ENCODE data around the gene ZNF668.
A peak's percentile ranks its signal among the peaks of the same experiment; 100 is the strongest.
"Not testable (repeated sequence)": the region's sequence is repeated elsewhere in the genome, so short reads cannot be mapped to it uniquely, and the experiment has no call there.

The ZNF668 gene

DNA sequence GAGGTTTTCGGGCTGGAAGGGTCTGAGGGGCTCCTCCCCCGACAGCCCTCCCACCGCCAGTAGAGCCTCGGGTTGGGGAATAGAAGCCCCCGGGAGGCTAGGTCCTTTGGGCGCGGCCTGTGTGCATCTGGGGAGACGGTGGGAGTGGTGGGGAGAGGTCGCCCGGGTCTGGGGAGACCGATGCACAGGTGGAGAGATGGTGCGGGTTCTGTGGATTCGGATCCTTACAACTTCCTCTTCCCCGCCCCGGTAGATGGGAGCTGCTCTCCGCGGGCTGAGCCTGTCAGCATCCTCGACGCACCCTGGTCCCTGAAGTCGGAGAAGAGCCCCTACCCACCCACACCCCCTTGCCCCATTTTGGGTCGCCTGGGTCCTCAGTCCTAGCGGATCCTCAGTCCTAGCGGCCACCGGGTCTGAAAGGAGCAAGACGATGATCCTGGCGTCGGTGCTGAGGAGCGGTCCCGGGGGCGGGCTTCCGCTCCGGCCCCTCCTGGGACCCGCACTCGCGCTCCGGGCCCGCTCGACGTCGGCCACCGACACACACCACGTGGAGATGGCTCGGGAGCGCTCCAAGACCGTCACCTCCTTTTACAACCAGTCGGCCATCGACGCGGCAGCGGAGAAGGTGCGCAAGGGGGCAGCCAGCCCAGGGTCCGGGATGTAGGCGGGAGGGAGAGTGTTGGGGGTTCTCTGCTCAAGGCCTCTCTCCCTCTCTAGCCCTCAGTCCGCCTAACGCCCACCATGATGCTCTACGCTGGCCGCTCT is 34.9 kb upstream of the ZNF668 start:
- Histone ChIP-seq H3K27me3 (ENCODE audit: control insufficient read depth, insufficient read depth, low read length) (no peaks in the 10 kb centered on the region), H3K27ac (ENCODE audit: low read depth, low read length) (no peak overlapping the region), H3K4me3 (ENCODE audit: low read length) (peak overlapping the region; percentile 82), H3K4me1 (ENCODE audit: control insufficient read depth, insufficient read depth, low read length) (peaks cover 3% of the 10 kb centered on the region), H3K9ac (ENCODE audit: low read length) (peak overlapping the region; percentile 77), H3K36me3 (ENCODE audit: control insufficient read depth, insufficient read depth, low read length) (peaks cover 27% of the 10 kb centered on the region)

DNA sequence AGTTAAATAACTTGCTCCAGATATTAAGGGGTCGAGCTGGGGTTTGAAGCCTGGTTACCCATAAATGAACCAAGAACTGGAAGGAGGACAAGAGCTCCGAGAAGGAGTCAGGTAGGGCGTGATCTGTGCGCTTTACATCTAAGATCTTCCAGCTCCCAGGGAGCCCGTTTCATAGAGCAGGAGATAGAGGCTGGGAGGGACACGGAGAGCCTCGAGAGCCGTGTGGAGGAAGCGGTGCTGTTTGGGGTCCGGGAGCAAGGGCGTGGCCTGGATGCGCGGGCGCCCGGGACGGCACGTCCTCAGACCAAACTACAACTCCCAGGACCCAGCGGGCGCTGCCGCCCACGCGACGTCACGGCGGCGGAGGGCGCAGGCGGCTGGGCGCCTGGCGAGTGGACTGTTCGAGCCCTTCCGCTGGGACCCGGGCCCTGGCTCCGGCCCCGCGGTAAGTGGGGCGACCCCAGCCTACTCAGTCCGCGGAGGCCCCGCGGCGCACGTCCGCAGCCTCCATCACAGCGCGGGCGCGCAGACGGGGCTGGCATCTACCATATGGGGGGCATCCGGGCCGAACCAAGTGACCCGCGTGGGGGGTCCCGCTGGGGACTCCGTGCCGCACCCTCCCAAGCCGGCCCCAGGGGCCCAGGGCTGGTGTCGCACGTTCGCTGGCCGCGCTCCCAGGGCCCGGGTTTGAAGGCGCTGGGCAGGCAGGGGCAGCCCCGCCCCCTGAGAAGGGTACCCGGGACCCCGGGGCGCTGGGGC is 34.2 kb upstream of the ZNF668 start, which contains the start of gene BCKDK:
Gene BCKDK (plus strand): TSS at position 352 of the 759 bp plus-strand sequence. CDS start 838 bp downstream, outside the sequence.
- H3K4me1 ChIP-seq (ENCODE audit: control insufficient read depth, insufficient read depth, low read length), result peaks cover 3% of the 10 kb centered on the region

DNA sequence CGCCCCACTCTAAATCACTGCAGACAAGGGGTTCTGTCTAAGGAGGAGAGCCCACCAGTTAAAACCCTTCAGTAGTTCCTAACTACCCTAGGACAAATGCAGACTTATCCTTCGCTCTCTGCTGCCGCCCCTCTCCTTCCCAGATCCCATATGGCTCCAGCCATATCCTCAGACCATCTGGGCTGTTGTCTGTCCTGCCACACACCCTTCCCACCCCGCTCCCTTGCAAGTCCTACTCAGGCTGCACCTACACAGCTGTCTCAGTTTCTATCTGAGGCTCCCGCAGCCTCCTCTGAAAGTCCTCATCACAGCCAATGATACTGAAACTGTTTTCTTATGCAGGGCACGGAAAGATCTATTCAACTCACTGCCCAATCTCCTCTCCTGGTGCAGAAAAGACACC is 33.4 kb upstream of the ZNF668 start:
- no peaks in the 10 kb centered on the region for H3K27me3 ChIP-seq (ENCODE audit: control insufficient read depth, insufficient read depth, low read length)
- no peak overlapping the region for H3K4me3 ChIP-seq (ENCODE audit: low read length)
- H3K4me1 ChIP-seq (ENCODE audit: control insufficient read depth, insufficient read depth, low read length), result peaks cover 3% of the 10 kb centered on the region
- peak overlapping the region; percentile 75 for H3K27ac ChIP-seq (ENCODE audit: low read depth, low read length)
- H3K36me3 ChIP-seq (ENCODE audit: control insufficient read depth, insufficient read depth, low read length), result peaks cover 24% of the 10 kb centered on the region
- no peak overlapping the region for H3K9ac ChIP-seq (ENCODE audit: low read length)

More for the DNA sequence above, 34.2 kb upstream of the ZNF668 start, which contains the start of gene BCKDK:
- Histone ChIP-seq H3K4me3 (ENCODE audit: low read length) (peak within 1 kb of the TSS; percentile 82), H3K27ac (ENCODE audit: low read depth, low read length) (peak within 1 kb of the TSS; percentile 75), H3K9ac (ENCODE audit: low read length) (peak within 1 kb of the TSS; percentile 77), H3K36me3 (ENCODE audit: control insufficient read depth, insufficient read depth, low read length) (peaks cover 27% of the 10 kb centered on the region), H3K27me3 (ENCODE audit: control insufficient read depth, insufficient read depth, low read length) (no peaks in the 10 kb centered on the region)

DNA sequence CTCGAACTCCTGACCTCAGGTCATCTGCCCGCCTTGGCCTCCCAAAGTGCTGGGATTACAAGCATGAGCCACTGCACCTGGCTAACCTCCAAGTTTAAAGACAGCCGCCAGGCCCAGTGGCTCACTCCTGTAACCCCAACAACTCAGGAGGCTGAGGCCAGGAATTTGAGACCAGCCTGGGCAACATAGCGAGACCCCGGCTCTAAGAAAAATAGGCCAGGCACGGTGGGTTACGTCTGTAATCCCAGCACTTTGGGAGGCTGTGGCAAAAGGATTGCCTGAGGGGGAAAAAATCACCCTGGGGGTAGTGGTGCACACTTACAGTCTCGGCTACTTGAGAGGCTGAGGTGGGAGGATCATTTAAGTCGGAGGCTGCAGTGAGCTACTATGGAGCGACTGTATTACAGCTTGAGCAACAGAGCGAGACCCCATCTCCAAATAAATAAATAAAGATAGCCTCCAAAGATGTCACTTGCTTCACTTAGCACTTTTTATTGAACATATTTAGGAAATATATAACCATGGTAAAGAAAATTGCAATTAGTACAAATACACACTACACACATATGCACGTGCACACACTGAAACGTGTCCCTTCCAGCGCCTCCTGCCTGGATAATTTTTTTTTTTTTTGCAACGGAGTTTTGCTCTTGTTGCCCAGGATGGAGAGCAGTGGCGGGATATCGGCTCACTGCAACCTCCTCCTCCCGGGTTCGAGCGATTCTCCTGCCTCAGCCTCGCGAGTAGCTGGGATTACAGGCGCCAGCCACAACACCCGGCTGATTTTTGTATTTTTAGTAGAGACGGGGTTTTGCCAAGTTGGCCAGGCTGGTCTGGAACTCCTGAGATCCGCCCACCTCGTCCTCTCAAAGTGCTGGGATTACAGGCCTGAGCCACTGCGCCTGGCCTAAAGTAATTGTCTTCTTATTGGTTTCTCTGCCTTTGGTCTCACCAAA is 32.7 kb upstream of the ZNF668 start:
- no peak overlapping the region for H3K9ac ChIP-seq (ENCODE audit: low read length)
- peaks cover 3% of the 10 kb centered on the region for H3K4me1 ChIP-seq (ENCODE audit: control insufficient read depth, insufficient read depth, low read length)
- H3K36me3 ChIP-seq (ENCODE audit: control insufficient read depth, insufficient read depth, low read length), result peaks cover 17% of the 10 kb centered on the region
- H3K4me3 ChIP-seq (ENCODE audit: low read length), result no peak overlapping the region
- H3K27me3 ChIP-seq (ENCODE audit: control insufficient read depth, insufficient read depth, low read length), result no peaks in the 10 kb centered on the region
- no peak overlapping the region for H3K27ac ChIP-seq (ENCODE audit: low read depth, low read length)

DNA sequence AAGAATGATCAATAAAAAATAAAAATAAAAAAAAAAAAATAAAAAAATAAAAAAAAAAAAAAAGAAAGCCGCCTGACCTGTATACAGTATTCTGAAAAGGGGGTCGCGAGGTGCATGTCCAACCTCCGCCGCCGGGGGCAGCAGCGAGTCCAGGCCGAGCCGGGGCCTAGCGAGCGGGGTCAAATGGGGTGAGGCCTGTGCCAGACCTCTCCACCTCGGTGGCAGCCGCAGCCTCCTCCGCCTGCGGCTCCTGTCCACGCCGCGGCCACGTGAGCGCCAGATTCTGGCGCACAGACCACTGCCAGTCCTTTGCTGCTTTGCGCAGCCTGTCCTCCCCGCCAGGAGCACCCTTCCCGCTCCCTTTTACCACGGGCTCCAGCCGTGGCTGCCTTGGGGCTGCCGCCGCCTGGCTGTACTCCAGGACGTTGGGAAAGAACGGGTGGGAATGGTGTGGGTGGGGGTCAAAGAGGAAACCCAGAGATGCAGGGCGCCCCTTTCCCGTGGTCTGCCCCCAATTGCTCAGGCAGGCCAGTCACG is 31.7 kb upstream of the ZNF668 start:
- H3K9ac ChIP-seq (ENCODE audit: low read length), result no peak overlapping the region

DNA sequence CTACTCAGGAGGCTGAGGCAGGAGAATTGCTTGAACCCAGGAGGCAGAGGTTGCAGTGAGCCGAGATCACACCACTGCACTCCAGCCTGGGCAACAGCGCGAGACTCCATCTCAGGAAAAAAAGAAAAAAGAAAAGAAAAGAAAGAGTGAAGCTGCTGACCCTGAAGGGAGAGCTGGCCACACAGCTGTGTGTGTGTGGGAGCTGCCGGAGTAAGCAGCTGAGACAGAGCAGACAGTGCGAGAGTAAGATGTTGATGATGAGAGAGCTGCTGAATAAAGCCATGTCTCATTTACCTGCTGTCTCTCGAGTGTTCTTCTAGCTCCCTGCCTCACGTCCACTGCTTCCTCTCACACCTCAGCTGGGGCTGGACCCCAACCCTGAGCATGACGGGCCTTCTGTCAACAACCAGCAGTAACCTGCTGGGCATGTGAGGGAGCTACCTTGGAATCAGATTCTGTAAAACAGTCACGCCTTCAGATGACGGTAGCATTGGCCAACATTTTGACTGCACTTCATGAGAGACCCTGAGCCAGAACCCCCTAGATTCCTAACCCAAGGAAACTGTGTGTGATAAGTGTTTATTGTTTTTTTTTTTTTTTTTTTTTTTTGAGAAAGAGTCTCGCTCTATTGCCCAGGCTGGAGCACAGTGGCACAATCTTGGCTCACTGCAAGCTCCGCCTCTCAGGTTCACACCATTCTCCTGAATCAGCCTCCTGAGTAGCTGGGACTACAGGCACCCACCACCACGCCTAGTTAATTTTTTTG is 27.0 kb upstream of the ZNF668 start:
- not testable (repeated sequence) for H3K27me3 ChIP-seq (ENCODE audit: control insufficient read depth, insufficient read depth, low read length); H3K9ac ChIP-seq (ENCODE audit: low read length); H3K27ac ChIP-seq (ENCODE audit: low read depth, low read length); H3K36me3 ChIP-seq (ENCODE audit: control insufficient read depth, insufficient read depth, low read length); H3K4me3 ChIP-seq (ENCODE audit: low read length); H3K4me1 ChIP-seq (ENCODE audit: control insufficient read depth, insufficient read depth, low read length)

More for the DNA sequence above, 31.7 kb upstream of the ZNF668 start:
- Histone ChIP-seq H3K4me1 (ENCODE audit: control insufficient read depth, insufficient read depth, low read length) (peaks cover 3% of the 10 kb centered on the region), H3K27me3 (ENCODE audit: control insufficient read depth, insufficient read depth, low read length) (no peaks in the 10 kb centered on the region), H3K4me3 (ENCODE audit: low read length) (peak overlapping the region; percentile 44), H3K36me3 (ENCODE audit: control insufficient read depth, insufficient read depth, low read length) (peaks cover 15% of the 10 kb centered on the region), H3K27ac (ENCODE audit: low read depth, low read length) (peak overlapping the region; percentile 55)

DNA sequence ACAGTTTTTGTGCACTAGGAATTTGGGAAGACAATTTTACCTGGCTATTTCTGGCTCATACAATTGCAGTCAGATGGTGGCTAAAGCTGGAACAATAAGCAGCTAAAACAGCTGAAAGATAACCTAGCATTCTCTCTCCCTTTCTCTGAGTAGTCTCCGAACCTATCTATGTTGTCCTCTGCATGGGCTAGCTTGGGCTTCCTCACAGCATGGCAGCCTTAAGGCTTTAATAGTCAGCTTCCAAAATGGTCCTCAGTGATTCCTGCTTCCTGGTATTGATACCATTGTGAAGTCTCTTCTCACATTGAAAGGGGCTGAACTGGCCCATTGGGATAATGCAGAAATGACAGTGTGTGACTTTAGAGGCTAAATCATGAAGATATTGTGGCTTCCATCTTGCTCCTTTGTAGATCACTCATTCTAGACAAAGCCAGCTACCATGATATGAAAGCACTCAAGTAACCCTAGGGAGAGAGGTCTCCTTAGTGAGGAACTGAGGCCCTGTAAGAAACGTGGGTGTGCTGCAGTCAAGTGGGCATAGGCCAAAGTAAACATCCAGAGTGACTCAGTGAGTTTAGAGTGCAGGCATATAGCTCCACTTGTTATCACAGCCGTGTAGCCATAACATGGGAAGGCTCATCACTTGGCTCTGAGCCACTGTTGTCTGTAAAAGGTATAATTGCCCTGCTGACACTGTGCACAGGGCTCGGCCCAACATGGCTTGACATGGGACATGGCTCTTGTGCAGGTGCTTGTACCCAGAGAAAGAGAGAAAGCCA is 26.0 kb upstream of the ZNF668 start:
- Histone ChIP-seq H3K9ac (ENCODE audit: low read length) (no peak overlapping the region), H3K4me3 (ENCODE audit: low read length) (no peak overlapping the region), H3K27ac (ENCODE audit: low read depth, low read length) (no peak overlapping the region), H3K27me3 (ENCODE audit: control insufficient read depth, insufficient read depth, low read length) (no peaks in the 10 kb centered on the region), H3K36me3 (ENCODE audit: control insufficient read depth, insufficient read depth, low read length) (no peaks in the 10 kb centered on the region), H3K4me1 (ENCODE audit: control insufficient read depth, insufficient read depth, low read length) (no peaks in the 10 kb centered on the region)

DNA sequence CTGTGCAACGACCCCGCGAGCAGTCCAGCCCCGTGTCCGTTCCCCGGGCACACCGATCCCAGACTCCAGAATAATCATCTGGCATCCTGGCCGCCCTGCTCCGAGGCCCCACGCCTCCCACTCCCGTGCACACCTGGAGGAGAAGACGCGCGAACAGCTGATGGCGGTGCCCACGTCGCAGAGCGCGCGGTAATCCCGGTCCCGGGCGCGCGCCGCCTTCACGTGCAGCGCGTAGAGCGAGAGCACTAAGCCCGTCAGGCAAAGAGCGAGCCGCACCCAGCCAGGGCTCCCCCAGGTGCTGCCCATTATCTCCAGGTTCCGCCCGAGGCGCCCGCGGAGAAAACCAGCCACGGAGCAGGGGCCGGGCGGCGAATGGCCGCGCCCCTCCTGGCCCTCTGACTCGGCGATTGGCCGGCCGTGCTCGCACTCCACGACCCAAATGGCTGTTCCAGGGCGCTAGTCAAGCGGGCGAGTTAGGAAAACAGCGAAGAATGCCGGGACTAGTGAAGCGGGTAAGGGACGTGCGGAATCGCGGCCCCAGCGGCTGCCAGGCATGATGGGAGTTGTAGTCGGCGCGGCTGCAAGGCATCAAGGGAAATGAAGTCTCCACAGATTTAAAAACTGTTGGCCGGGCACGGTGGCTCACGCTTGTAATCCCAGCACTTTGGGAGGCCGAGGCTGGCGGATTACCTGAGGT is 20.5 kb upstream of the ZNF668 start, which contains the start of gene VKORC1:
Gene VKORC1 (minus strand): TSS at position 374 of the 697 bp plus-strand sequence. CDS start 68 bp downstream, at position 306.
- Histone ChIP-seq H3K27me3 (ENCODE audit: control insufficient read depth, insufficient read depth, low read length) (no peaks in the 10 kb centered on the region), H3K27ac (ENCODE audit: low read depth, low read length) (peak within 1 kb of the TSS; percentile 82), H3K36me3 (ENCODE audit: control insufficient read depth, insufficient read depth, low read length) (peaks cover 6% of the 10 kb centered on the region), H3K9ac (ENCODE audit: low read length) (peak within 1 kb of the TSS; percentile 83), H3K4me1 (ENCODE audit: control insufficient read depth, insufficient read depth, low read length) (no peaks in the 10 kb centered on the region), H3K4me3 (ENCODE audit: low read length) (peak within 1 kb of the TSS; percentile 94)

DNA sequence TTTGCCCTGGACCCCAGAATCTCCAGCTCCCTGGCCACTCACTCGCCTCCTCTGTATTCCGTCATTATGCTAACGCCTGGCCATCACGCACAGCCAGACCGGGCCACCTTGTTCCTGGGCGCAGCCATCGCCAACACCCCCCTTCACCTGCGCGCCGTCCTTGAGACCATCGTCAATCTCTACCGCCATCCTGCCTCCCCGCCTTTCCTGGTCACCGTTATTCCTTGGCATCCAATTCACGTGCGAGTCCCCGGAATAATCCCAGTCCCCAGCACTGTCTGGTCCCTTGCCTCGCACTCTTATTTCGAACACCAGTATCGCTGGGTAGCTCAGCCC is 20.0 kb upstream of the ZNF668 start:
- Histone ChIP-seq H3K9ac (ENCODE audit: low read length) (peak overlapping the region; percentile 83), H3K4me3 (ENCODE audit: low read length) (peak overlapping the region; percentile 94), H3K36me3 (ENCODE audit: control insufficient read depth, insufficient read depth, low read length) (peaks cover 6% of the 10 kb centered on the region), H3K27ac (ENCODE audit: low read depth, low read length) (peak overlapping the region; percentile 82), H3K27me3 (ENCODE audit: control insufficient read depth, insufficient read depth, low read length) (no peaks in the 10 kb centered on the region), H3K4me1 (ENCODE audit: control insufficient read depth, insufficient read depth, low read length) (no peaks in the 10 kb centered on the region)

DNA sequence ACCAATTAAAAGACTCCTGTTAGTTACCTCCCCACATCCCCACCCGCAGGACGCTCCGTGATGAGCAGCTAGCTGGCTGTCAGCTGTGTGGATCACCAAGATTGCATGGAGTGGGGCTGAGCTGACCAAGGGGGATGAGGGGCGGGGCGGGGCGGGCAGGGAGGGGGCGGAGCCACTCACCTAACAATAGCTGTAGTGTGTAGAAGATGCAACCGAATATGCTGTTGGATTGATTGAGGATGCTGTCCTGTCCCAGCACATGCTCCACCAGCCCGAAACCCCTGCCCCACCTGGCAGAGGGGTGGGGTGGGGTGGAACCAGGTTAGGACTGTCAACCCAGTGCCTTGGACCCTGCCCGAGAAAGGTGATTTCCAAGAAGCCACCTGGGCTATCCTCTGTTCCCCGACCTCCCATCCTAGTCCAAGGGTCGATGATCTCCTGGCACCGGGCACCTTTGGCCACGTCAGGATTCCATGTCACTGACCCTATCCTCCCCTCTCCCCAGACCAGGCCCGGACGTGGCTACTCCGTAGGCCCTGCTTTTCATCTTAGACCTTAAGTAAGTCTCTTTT is 19.2 kb upstream of the ZNF668 start:
- Histone ChIP-seq H3K27ac (ENCODE audit: low read depth, low read length) (no peak overlapping the region), H3K9ac (ENCODE audit: low read length) (no peak overlapping the region), H3K36me3 (ENCODE audit: control insufficient read depth, insufficient read depth, low read length) (peaks cover 6% of the 10 kb centered on the region), H3K4me1 (ENCODE audit: control insufficient read depth, insufficient read depth, low read length) (no peaks in the 10 kb centered on the region), H3K27me3 (ENCODE audit: control insufficient read depth, insufficient read depth, low read length) (no peaks in the 10 kb centered on the region), H3K4me3 (ENCODE audit: low read length) (no peak overlapping the region)
